Spleen (tissue), 11 donors: ENCODE results near the gene DHRS2. TPM values are rescaled to one million over a fixed set of nuclear protein-coding genes. Genes with fewer than 3 reads are reported as not detected.
A peak's percentile ranks its signal among the peaks of the same experiment; 100 is the strongest.

Source experiments
- DNase-seq: peaks from one replicate; pipeline ENCODE4 v3.0.0-alpha.2; 2020
- H3K27ac ChIP-seq, 8 donors: fragments of 200-600 bp; sonication (generic) in 7 of 8; 1 replicate in 4 of 8; 2 replicates in 4 of 8; pipeline versions ENCODE4 v1.5.0 to v1.8.0; 2016 to 2021; ENCODE audit warnings: inconsistent platforms in 4 of 8, mild to moderate bottlenecking in 4 of 8, moderate library complexity in 1 of 8
- H3K27me3 ChIP-seq, 7 donors: fragments of 200-600 bp; sonication (generic) in 6 of 7; replicated peaks in 1 of 7; 1 replicate in 4 of 7; 2 replicates in 3 of 7; pipeline versions ENCODE4 v1.5.0 to v1.8.0; 2016 to 2021; ENCODE audit warnings: inconsistent platforms in 3 of 7, mild to moderate bottlenecking in 1 of 7
- H3K36me3 ChIP-seq, 6 donors: fragments of 200-600 bp; sonication (generic) in 5 of 6; 1 replicate in 4 of 6; 2 replicates in 2 of 6; pipeline versions ENCODE4 v1.5.0 to v1.8.0; 2016 to 2021; ENCODE audit warnings: inconsistent platforms in 2 of 6
- H3K4me1 ChIP-seq, 6 donors: fragments of 200-600 bp; sonication (generic) in 5 of 6; 1 replicate in 3 of 6; 2 replicates in 3 of 6; pipeline versions ENCODE4 v1.5.0 to v1.8.0; 2016 to 2021; ENCODE audit warnings: inconsistent platforms in 3 of 6
- H3K4me3 ChIP-seq, 8 donors: fragments of 200-600 bp; sonication (generic) in 7 of 8; 1 replicate in 4 of 8; 2 replicates in 4 of 8; pipeline versions ENCODE4 v1.5.0 to v1.8.0; 2016 to 2021; ENCODE audit warnings: inconsistent platforms in 4 of 8, mild to moderate bottlenecking in 4 of 8, moderate library complexity in 2 of 8
- H3K9me3 ChIP-seq, 8 donors: fragments of 200-600 bp; sonication (generic) in 7 of 8; 1 replicate in 4 of 8; 2 replicates in 4 of 8; pipeline versions ENCODE4 v1.5.0 to v1.8.0; 2016 to 2021; ENCODE audit warnings: inconsistent platforms in 4 of 8
- CTCF ChIP-seq, 11 experiments: fragments of 200-600 bp in 7 of 11; fragments of 450-650 bp in 4 of 11; sonication (generic) in 4 of 11; IDR thresholded peaks in 8 of 11; conservative IDR thresholded peaks in 3 of 11; 1 replicate in 7 of 11; 2 replicates in 4 of 11; pipeline versions ENCODE4 v1.4.0 to v1.8.0; 2016 to 2021; ENCODE audit warnings: antibody characterized with exemption in 11 of 11, inconsistent platforms in 4 of 11, mild to moderate bottlenecking in 1 of 11
- POLR2A ChIP-seq, 3 donors: fragments of 450-650 bp; IDR thresholded peaks; one replicate each; pipeline ENCODE4 v1.5.1; 2017; ENCODE audit warnings: antibody characterized with exemption in 3 of 3, mild to moderate bottlenecking in 1 of 3
- POLR2AphosphoS5 ChIP-seq, 3 donors: sonication (generic); formaldehyde crosslinking; IDR thresholded peaks; one replicate each; pipeline ENCODE4 v1.5.1; 2017; ENCODE audit warnings: antibody characterized with exemption in 3 of 3
- WGBS, 5 donors: extraction: QIAGEN DNeasy Blood & Tissue Kit in 3 of 5; methylation state at CpG; one replicate each; pipeline versions ENCODE4 v1.1.5 to v1.1.7; 2013 to 2018; 5-methylcytosine and 5-hydroxymethylcytosine counted together
- intact Hi-C: fragments of 100-400 bp; cut with DNase I; formaldehyde crosslinking; loops from one replicate; pipeline ENCODE4 v1.15.0; 2023; ENCODE audit warnings: low total_unique reads
- polyA plus RNA-seq, 3 donors: library from polyadenylated mRNA; stranded (reverse); fragments of 200-250 nt; gene quantifications; one replicate each; pipeline ENCODE4 v1.2.1, GENCODE V29; 2013
- total RNA-seq, 7 donors: library from RNA; depleted of rRNA in 3 of 7; stranded (reverse); fragments of >200 nt in 3 of 7; fragmentation: NEBNext Ultra II Directional in 4 of 7; extraction: Animal tissue kit (Norgen Biotek cat#: 25700) in 4 of 7; gene quantifications; one replicate each; pipeline versions ENCODE4 v1.1.0 to v1.2.1, GENCODE V29; 2016 to 2021
- donor health status: healthy with polysubstance abuse.
- donor health status: DM: no; HTN: no; CAD: no; lungs with moderate emphysema.
- donor health status: DM: no; HTN: no; CAD: no.
- donor health status: Bipolar disorder and iron deficiency.
- donor health status: healthy.
- donor health status: DM: no; HTN: no; CAD: no.
- donor health status: DM: yes; HTN: yes; CAD: no.

The DHRS2 gene
- total and polyA plus RNA-seq, 10 donors: 3.3 to 30.6 (median 14.1) TPM

- peak overlapping the region in 2 of 8 donors; percentile 4 for H3K27ac ChIP-seq
- H3K4me1 ChIP-seq: peaks cover 14 to 27% (median 21%) of the 10 kb centered on the region in 6 donors
- no peaks in the 10 kb centered on the region for H3K27me3 ChIP-seq
- no peak for DNase-seq
- intact Hi-C loops: no loop called here
- H3K9me3 ChIP-seq: peaks cover 0 to 14% (median 9%) of the 10 kb centered on the region in 8 donors
- no peak for TF ChIP-seq POLR2A (IDR thresholded peaks at IDR 0.05)
- no peak for TF ChIP-seq POLR2AphosphoS5 (IDR thresholded peaks at IDR 0.05)
- TF ChIP-seq CTCF (IDR thresholded peaks at IDR 0.05 in 8 of 11, conservative IDR thresholded peaks at IDR 0.05 in 3 of 11): no peak
- no peak overlapping the region for H3K4me3 ChIP-seq
- H3K36me3 ChIP-seq: no peaks in the 10 kb centered on the region
These were observed 6.2 kb upstream of the DHRS2 start for GRCh38 chr14:23629832-23630396.

- Histone ChIP-seq H3K36me3 (no peaks in the 10 kb centered on the region), H3K27me3 (no peaks in the 10 kb centered on the region), H3K9me3 (peaks cover 0 to 6% (median 1%) of the 10 kb centered on the region in 8 donors), H3K4me1 (peaks cover 14 to 27% (median 21%) of the 10 kb centered on the region in 6 donors), H3K27ac (peak overlapping the region in 5 of 8 donors; percentile 4 to 72 (median 70)), H3K4me3 (no peak overlapping the region)
- WGBS, 5 donors: 71 to 93% (median 80%) methylated on average over 1 of the region's 1 CpG
- TF ChIP-seq POLR2A (IDR thresholded peaks at IDR 0.05) (no peak), CTCF (IDR thresholded peaks at IDR 0.05 in 8 of 11, conservative IDR thresholded peaks at IDR 0.05 in 3 of 11) (no peak), POLR2AphosphoS5 (IDR thresholded peaks at IDR 0.05) (no peak)
- no peak for DNase-seq
- intact Hi-C loops: no loop called here
These were observed 5.5 kb upstream of the DHRS2 start for GRCh38 chr14:23630687-23631086.

DNA sequence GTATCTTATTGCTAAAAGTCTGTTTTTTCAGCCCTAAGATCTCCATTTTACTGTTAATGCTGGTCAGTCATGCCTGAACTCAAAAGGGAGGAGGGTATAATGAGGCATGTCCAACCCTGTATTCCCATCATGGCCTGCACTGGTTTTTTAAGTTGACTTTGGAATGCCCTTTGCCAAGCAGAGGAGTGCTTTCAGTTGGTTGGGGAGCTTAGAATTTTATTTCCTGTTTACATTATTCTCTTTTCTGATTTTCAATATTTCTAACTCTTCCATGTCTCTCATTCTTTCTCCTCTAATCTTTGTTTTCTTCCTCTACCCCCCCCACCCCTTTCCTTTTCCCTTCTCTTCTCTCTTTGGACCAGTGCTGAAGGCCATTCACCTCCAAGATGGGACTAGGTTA lies 4.9 kb upstream of the DHRS2 start:
- no peak for DNase-seq
- Histone ChIP-seq H3K9me3 (peaks cover 0 to 5% (median 1%) of the 10 kb centered on the region in 8 donors), H3K4me1 (peaks cover 14 to 27% (median 21%) of the 10 kb centered on the region in 6 donors), H3K27ac (peak overlapping the region in 5 of 8 donors; percentile 39 to 72 (median 70)), H3K4me3 (no peak overlapping the region), H3K36me3 (no peaks in the 10 kb centered on the region), H3K27me3 (no peaks in the 10 kb centered on the region)
- intact Hi-C loops: no loop called here
- no peak for TF ChIP-seq CTCF (IDR thresholded peaks at IDR 0.05 in 8 of 11, conservative IDR thresholded peaks at IDR 0.05 in 3 of 11)

DNA sequence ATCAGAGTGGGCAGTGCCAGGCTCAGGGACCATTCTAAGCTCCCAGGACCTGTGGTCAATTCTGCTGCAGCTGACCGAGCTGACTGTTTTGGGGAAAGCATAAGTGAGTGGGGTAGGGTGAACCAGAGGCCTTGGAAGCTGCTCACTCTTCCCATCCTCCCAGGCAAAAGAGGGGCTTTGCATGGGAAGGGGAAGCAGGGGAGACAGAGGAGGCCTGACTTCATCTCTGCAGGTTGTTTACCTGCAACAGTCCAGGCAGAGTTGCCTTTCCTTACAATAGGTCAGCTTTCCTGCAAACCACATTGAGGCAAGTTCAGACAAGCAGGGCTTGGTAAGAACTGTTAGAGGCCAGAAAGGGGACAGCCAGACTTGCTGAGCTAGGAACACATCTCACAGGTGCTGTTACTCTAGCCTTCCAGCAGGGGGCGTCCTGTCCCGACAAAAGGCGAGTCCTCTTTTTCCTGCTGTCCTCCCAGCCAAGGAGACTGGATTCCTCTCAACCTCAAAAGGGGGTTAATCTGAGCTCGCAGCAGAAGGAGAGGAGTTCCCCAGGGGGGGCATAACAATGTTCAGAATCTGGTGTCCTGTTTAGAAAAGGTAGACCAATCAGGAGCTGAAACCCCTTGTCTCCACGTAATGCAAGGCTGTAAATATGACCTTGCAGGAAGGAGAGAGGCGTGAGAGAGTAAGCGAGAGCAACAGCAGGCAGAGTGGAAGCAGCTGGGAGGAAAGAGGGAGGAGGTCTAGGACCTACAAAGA lies 4.3 kb upstream of the DHRS2 start:
- H3K9me3 ChIP-seq: peaks cover 0 to 10% (median 4%) of the 10 kb centered on the region in 8 donors
- no peaks in the 10 kb centered on the region for H3K27me3 ChIP-seq
- intact Hi-C loops: no loop called here
- no peaks in the 10 kb centered on the region for H3K36me3 ChIP-seq
- peak overlapping the region in 1 of 8 donors; percentile 49 for H3K4me3 ChIP-seq
- TF ChIP-seq CTCF (IDR thresholded peaks at IDR 0.05 in 8 of 11, conservative IDR thresholded peaks at IDR 0.05 in 3 of 11) (peak; percentile 83 to 94 (median 90)), POLR2AphosphoS5 (IDR thresholded peaks at IDR 0.05) (peak in 1 of 3 donors; percentile 25), POLR2A (IDR thresholded peaks at IDR 0.05) (no peak)
- DNase-seq: peak; percentile 84
- WGBS, 5 donors: 7 to 13% (median 8%) methylated on average over 8 of the region's 8 CpGs
- peak overlapping the region in 6 of 8 donors; percentile 39 to 72 (median 70) for H3K27ac ChIP-seq
- H3K4me1 ChIP-seq: peaks cover 14 to 27% (median 21%) of the 10 kb centered on the region in 6 donors
